ENCODE data around the gene GPD1. TPM values are rescaled to one million over a fixed set of nuclear protein-coding genes. Genes with fewer than 3 reads are reported as not detected.

Gene GPD1
- total RNA-seq, 2 donors from 2014 or later: 7.0 to 232 TPM

GRCh38 chr12:50105913-50106450 lies 2.2 kb downstream of the GPD1 start:
- TF ChIP-seq POLR2A (IDR thresholded peaks at IDR 0.05): no peak
- no peak for TF ChIP-seq CTCF (IDR thresholded peaks at IDR 0.05)
- Histone ChIP-seq H3K36me3 (replicated peaks in 1 of 2; ENCODE audit: insufficient read depth in 1 of 2, low read depth in 2 of 2) (no peaks in the 10 kb centered on the region), H3K4me3 (no peak overlapping the region), H3K4me1 (peaks cover 36% of the 10 kb centered on the region), H3K9me3 (no peaks in the 10 kb centered on the region), H3K27me3 (no peaks in the 10 kb centered on the region), H3K27ac (no peak overlapping the region)
- ATAC-seq (no peak), DNase-seq (no peak)
- 83 to 94% methylated on average over 8 to 12 of the region's 12 CpGs for WGBS, 2 donors
- intact Hi-C loops (cut with DNase I): no loop called here

- intact Hi-C loops (cut with DNase I): no loop called here
- H3K4me3 ChIP-seq: no peak overlapping the region
- DNase-seq: no peak
- no peak for TF ChIP-seq POLR2A (IDR thresholded peaks at IDR 0.05)
- TF ChIP-seq CTCF (IDR thresholded peaks at IDR 0.05): no peak
- no peak for ATAC-seq
- 63% methylated on average over 3 of the region's 3 CpGs for WGBS, 2 donors
- peaks cover 42% of the 10 kb centered on the region for H3K4me1 ChIP-seq
- no peaks in the 10 kb centered on the region for H3K9me3 ChIP-seq
- no peaks in the 10 kb centered on the region for H3K36me3 ChIP-seq (replicated peaks in 1 of 2; ENCODE audit: insufficient read depth in 1 of 2, low read depth in 2 of 2)
- H3K27me3 ChIP-seq: no peaks in the 10 kb centered on the region
- H3K27ac ChIP-seq: no peak overlapping the region
Measured at GRCh38 chr12:50106907-50107306, 3.1 kb downstream of the GPD1 start.

- H3K27me3 ChIP-seq: no peaks in the 10 kb centered on the region
- H3K4me1 ChIP-seq: peaks cover 42% of the 10 kb centered on the region
- H3K36me3 ChIP-seq (replicated peaks in 1 of 2; ENCODE audit: insufficient read depth in 1 of 2, low read depth in 2 of 2): no peaks in the 10 kb centered on the region
- DNase-seq: no peak
- intact Hi-C loops (cut with DNase I): no loop called here
- WGBS, 2 donors: 87 to 92% methylated on average over 17 of the region's 17 CpGs
- no peaks in the 10 kb centered on the region for H3K9me3 ChIP-seq
- H3K27ac ChIP-seq: no peak overlapping the region
- no peak for ATAC-seq
- H3K4me3 ChIP-seq: no peak overlapping the region
- TF ChIP-seq POLR2A (IDR thresholded peaks at IDR 0.05) (no peak), CTCF (IDR thresholded peaks at IDR 0.05) (no peak)
Measured at GRCh38 chr12:50107416-50108268, 3.8 kb downstream of the GPD1 start.

GRCh38 chr12:50109319-50109718 lies 5.5 kb downstream of the GPD1 start:
- Histone ChIP-seq H3K27ac (peak overlapping the region; percentile 68 to 97 (median 82)), H3K4me3 (no peak overlapping the region), H3K36me3 (replicated peaks in 1 of 2; ENCODE audit: insufficient read depth in 1 of 2, low read depth in 2 of 2) (no peaks in the 10 kb centered on the region), H3K27me3 (no peaks in the 10 kb centered on the region), H3K4me1 (peaks cover 47% of the 10 kb centered on the region), H3K9me3 (no peaks in the 10 kb centered on the region)
- ATAC-seq: no peak
- 86 to 100% methylated on average over 1 to 3 of the region's 3 CpGs for WGBS, 2 donors
- DNase-seq: no peak
- intact Hi-C loops (cut with DNase I): no loop called here
- TF ChIP-seq POLR2A (IDR thresholded peaks at IDR 0.05) (no peak), CTCF (IDR thresholded peaks at IDR 0.05) (no peak)
